Measurements from ENCODE around the gene NLGN1. TPM values are rescaled to one million over a fixed set of nuclear protein-coding genes. Genes with fewer than 3 reads are reported as not detected.

The NLGN1 gene
- total RNA-seq, 1 experiment from 2014 or later = 5.2 TPM

DNA sequence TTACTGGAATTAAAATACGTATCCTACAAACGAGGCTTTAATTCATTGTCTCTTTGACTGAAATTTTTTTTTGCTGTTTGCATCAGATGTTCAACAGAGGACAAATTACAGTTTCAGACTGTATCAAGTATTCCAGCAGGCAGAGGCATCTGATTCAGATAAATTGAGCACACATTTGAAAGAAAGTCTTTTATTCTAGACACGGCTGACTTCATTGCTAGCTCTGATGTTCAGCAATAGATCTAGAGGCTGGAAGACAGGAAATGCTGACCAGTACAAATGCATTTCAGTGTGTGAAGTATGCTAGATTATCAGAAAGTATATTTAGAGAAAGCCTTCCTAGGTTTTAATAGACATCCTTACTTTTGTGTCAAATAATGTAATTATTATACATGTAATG, 472.2 kb downstream of the NLGN1 start:
- Mint-ChIP-seq H3K36me3 (ENCODE audit: insufficient read depth in 1 of 3, low read depth in 3 of 3) (no peaks in the 10 kb centered on the region; a peak in 1 of 7 replicates), H3K9me3 (no peaks in the 10 kb centered on the region), H3K27me3 (ENCODE audit: low read depth) (no peaks in the 10 kb centered on the region), H3K4me3 (no peak overlapping the region), H3K27ac (no peak overlapping the region), H3K4me1 (peaks cover 21% of the 10 kb centered on the region in 2 experiments)
- H2BK20ac ChIP-seq (ENCODE audit: low read depth, low read length, poor library complexity, severe bottlenecking) = no peak overlapping the region
- H4K8ac ChIP-seq (replicated peaks; ENCODE audit: insufficient read length, low read depth, low read length) = no peak overlapping the region
- H3K18ac ChIP-seq (ENCODE audit: insufficient read length, low read depth, low read length) = no peak overlapping the region
- no peak overlapping the region for H3K14ac ChIP-seq (ENCODE audit: insufficient read depth, low read length)
- H3K27me3 ChIP-seq (ENCODE audit: insufficient read depth, low read length) = no peaks in the 10 kb centered on the region
- H2BK120ac ChIP-seq (ENCODE audit: low read depth, low read length, poor library complexity, severe bottlenecking) = no peak overlapping the region
- H3K56ac ChIP-seq (ENCODE audit: insufficient read length, low read depth, low read length) = no peak overlapping the region
- TF ChIP-seq, protein P1, sequence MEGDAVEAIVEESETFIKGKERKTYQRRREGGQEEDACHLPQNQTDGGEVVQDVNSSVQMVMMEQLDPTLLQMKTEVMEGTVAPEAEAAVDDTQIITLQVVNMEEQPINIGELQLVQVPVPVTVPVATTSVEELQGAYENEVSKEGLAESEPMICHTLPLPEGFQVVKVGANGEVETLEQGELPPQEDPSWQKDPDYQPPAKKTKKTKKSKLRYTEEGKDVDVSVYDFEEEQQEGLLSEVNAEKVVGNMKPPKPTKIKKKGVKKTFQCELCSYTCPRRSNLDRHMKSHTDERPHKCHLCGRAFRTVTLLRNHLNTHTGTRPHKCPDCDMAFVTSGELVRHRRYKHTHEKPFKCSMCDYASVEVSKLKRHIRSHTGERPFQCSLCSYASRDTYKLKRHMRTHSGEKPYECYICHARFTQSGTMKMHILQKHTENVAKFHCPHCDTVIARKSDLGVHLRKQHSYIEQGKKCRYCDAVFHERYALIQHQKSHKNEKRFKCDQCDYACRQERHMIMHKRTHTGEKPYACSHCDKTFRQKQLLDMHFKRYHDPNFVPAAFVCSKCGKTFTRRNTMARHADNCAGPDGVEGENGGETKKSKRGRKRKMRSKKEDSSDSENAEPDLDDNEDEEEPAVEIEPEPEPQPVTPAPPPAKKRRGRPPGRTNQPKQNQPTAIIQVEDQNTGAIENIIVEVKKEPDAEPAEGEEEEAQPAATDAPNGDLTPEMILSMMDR (conservative IDR thresholded peaks at IDR 0.05) = no peak
- no peak overlapping the region for H2BK15ac ChIP-seq (ENCODE audit: low read depth, low read length)
- no peak overlapping the region for H2BK5ac ChIP-seq (ENCODE audit: insufficient read length, low read length)
- H3K23me2 ChIP-seq (ENCODE audit: insufficient read length, low read depth, low read length, poor library complexity, severe bottlenecking) = no peaks in the 10 kb centered on the region
- H3K4me2 ChIP-seq (ENCODE audit: insufficient read depth, insufficient read length, low read length) = no peak overlapping the region
- H3K4me1 ChIP-seq (ENCODE audit: insufficient read depth, low read length) = no peaks in the 10 kb centered on the region
- H2AFZ ChIP-seq (ENCODE audit: low read length) = no peak overlapping the region
- H3K27ac ChIP-seq (ENCODE audit: insufficient read length, low read depth, low read length) = no peak overlapping the region
- DNase-seq = no peak
- H4K20me1 ChIP-seq (ENCODE audit: control insufficient read depth, insufficient read depth, insufficient read length) = no peaks in the 10 kb centered on the region
- no peak overlapping the region for H2BK12ac ChIP-seq (ENCODE audit: insufficient read length, low read depth, low read length)
- no peaks in the 10 kb centered on the region for H3K79me1 ChIP-seq (ENCODE audit: insufficient read depth, low read depth, low read length, poor library complexity, severe bottlenecking)
- H4K5ac ChIP-seq (ENCODE audit: insufficient read length, low read depth, low read length) = no peak overlapping the region
- no peak overlapping the region for H3T11ph ChIP-seq (ENCODE audit: low read length)
- H3K23ac ChIP-seq (ENCODE audit: insufficient read length, low read depth, low read length) = no peak overlapping the region
- no peak overlapping the region for H4K91ac ChIP-seq (ENCODE audit: insufficient read length, low read depth, low read length)
- H3K9me3 ChIP-seq (ENCODE audit: control insufficient read depth, low read depth, low read length) = no peaks in the 10 kb centered on the region
- no peak overlapping the region for H3K4ac ChIP-seq (ENCODE audit: low read depth, low read length)
- no peak overlapping the region for H2AK5ac ChIP-seq (ENCODE audit: insufficient read length, low read length)
- H3K9ac ChIP-seq (ENCODE audit: extremely low read depth, insufficient read length, low read length) = no peak overlapping the region
- H3K79me2 ChIP-seq (ENCODE audit: insufficient read depth, low read length) = no peaks in the 10 kb centered on the region
- WGBS (ENCODE audit: extremely low coverage, insufficient read length, low lambda C conversion rate) = no CpG with 5 or more reads among the region's 3 CpGs

Data from H9 (cell line).